ENCODE measurements around the gene DLG4.

Gene DLG4

DNA sequence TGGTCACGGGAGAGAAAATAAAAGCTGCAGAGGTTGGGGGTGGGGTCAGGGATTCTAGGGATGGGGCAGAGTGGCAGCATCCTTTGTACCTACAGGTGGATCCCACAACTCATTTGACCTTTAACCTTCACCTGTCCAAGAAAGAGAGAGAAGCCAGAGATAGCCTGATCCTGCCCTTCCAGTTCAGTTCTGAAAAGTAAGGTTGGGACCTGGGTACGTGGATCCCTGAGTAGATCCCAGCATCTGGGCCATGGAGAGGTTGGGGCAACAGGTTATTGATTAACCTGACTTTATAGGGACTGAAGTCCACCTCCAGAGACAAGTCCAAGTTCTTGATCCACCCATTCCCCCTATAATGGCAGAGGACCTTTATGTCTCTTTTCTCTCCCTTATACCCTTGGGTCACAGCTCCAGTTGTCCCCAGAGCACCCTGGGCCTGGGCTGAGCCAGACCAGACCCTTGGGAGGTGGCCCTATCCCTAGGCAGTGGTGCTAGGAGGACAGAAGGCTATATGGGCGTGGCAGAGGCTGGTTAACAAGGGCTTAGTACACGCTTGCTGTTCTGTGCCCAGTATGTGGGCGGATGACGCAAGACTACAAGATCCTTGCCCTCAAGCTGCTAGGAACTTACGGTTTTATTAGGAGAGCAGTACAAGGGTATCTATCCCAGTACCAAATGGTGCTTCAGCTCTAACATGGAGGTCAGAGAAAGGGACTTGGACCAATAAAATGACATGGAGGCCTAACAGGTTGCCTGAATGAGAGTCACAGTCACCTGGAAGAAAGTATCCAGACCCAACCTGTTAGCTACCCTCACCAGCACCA lies 39.3 kb upstream of the DLG4 start:
- Histone ChIP-seq H3K79me2 (ENCODE audit: insufficient read depth, low read length) (peaks cover 8% of the 10 kb centered on the region), H3K27me3 (ENCODE audit: insufficient read depth, low read length, poor library complexity) (no peaks in the 10 kb centered on the region), H3K9ac (ENCODE audit: low read depth, low read length) (no peak overlapping the region), H3K4me2 (ENCODE audit: insufficient read depth, low read length) (no peak overlapping the region), H2AFZ (ENCODE audit: low read depth, low read length) (no peak overlapping the region), H3K36me3 (ENCODE audit: insufficient read depth, low read length) (peaks cover 49% of the 10 kb centered on the region), H3K9me3 (ENCODE audit: insufficient read depth, low read length, severe bottlenecking) (no peaks in the 10 kb centered on the region), H4K20me1 (ENCODE audit: insufficient read depth, low read length) (no peaks in the 10 kb centered on the region), H3K27ac (ENCODE audit: low read length) (no peak overlapping the region), H3K4me3 (ENCODE audit: low read depth in 1 of 2, low read length in 2 of 2) (no peak overlapping the region), H3K4me1 (ENCODE audit: insufficient read depth, low read length) (peaks cover 10% of the 10 kb centered on the region)
- DNase-seq (no peak), ATAC-seq (ENCODE audit: insufficient read depth, low read depth) (no peak)
- TF ChIP-seq, protein P1, sequence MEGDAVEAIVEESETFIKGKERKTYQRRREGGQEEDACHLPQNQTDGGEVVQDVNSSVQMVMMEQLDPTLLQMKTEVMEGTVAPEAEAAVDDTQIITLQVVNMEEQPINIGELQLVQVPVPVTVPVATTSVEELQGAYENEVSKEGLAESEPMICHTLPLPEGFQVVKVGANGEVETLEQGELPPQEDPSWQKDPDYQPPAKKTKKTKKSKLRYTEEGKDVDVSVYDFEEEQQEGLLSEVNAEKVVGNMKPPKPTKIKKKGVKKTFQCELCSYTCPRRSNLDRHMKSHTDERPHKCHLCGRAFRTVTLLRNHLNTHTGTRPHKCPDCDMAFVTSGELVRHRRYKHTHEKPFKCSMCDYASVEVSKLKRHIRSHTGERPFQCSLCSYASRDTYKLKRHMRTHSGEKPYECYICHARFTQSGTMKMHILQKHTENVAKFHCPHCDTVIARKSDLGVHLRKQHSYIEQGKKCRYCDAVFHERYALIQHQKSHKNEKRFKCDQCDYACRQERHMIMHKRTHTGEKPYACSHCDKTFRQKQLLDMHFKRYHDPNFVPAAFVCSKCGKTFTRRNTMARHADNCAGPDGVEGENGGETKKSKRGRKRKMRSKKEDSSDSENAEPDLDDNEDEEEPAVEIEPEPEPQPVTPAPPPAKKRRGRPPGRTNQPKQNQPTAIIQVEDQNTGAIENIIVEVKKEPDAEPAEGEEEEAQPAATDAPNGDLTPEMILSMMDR (IDR thresholded peaks at IDR 0.05; ENCODE audit: borderline replicate concordance, extremely low read depth, low read length, poor library complexity, severe bottlenecking), result no peak
- no peak for TF ChIP-seq EZH2 (IDR thresholded peaks at IDR 0.05; ENCODE audit: borderline replicate concordance, low read depth, low read length, severe bottlenecking)

DNA sequence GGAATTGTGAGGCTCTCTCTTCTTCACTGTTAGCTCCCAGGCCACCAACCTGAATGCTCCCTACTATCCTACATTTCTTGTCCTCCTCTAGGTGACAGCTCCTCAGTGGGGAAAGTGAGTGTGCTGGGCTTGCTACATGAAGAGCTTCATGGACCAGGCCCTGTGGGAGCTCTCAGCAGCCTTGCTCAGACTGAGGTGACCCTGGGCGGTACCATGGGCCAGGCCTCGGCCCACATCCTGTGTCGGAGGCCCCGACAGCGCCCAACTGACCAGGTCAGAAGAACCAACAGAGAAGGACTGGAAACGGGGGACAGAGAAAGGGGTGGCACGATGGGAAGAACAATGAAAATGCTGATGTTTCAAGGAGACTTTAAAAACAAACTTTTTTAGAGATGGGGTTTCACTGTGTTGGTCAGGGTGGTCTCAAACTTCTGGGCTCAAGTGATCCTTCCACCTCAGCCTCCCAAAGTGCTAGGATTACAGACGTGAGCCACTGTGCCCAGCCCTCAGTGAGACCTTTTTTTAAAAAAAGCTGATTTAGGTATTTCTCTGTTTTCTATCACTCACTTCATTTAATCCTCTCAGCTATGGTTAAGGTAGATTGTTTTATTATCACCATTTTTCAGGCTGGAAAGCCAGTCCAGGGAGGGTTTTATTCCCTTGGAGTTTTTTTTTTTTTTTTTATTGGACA lies 37.3 kb upstream of the DLG4 start:
- Histone ChIP-seq H3K4me1 (ENCODE audit: insufficient read depth, low read length) (peaks cover 19% of the 10 kb centered on the region), H3K9me3 (ENCODE audit: insufficient read depth, low read length, severe bottlenecking) (no peaks in the 10 kb centered on the region), H3K79me2 (ENCODE audit: insufficient read depth, low read length) (peaks cover 23% of the 10 kb centered on the region), H3K4me3 (ENCODE audit: low read depth in 1 of 2, low read length in 2 of 2) (no peak overlapping the region), H3K36me3 (ENCODE audit: insufficient read depth, low read length) (peaks cover 56% of the 10 kb centered on the region), H3K9ac (ENCODE audit: low read depth, low read length) (no peak overlapping the region), H3K27ac (ENCODE audit: low read length) (no peak overlapping the region), H3K4me2 (ENCODE audit: insufficient read depth, low read length) (no peak overlapping the region), H2AFZ (ENCODE audit: low read depth, low read length) (no peak overlapping the region), H4K20me1 (ENCODE audit: insufficient read depth, low read length) (no peaks in the 10 kb centered on the region), H3K27me3 (ENCODE audit: insufficient read depth, low read length, poor library complexity) (no peaks in the 10 kb centered on the region)
- ATAC-seq (ENCODE audit: insufficient read depth, low read depth) (no peak), DNase-seq (no peak)
- no peak for TF ChIP-seq EZH2 (IDR thresholded peaks at IDR 0.05; ENCODE audit: borderline replicate concordance, low read depth, low read length, severe bottlenecking)
- TF ChIP-seq, protein P1 (IDR thresholded peaks at IDR 0.05; ENCODE audit: borderline replicate concordance, extremely low read depth, low read length, poor library complexity, severe bottlenecking), result no peak

DNA sequence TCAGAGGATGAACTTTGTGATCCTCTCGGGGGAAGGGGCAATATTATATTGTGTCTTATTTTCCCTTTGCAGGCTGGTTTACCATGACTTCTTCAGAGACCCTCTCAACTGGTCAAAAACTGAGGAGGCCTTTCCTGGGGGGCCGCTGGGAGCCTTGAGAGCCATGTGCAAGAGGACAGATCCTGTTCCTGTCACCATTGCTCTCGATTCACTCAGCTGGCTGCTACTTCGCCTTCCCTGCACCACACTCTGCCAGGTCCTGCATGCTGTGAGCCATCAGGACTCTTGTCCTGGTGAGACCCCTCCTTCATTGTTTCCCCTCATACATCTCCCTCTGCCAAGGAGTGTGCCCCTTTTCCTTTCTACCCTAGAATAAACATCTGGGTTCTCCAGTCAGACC lies 34.9 kb upstream of the DLG4 start:
- H3K36me3 ChIP-seq (ENCODE audit: insufficient read depth, low read length), result peaks cover 54% of the 10 kb centered on the region
- DNase-seq (no peak), ATAC-seq (ENCODE audit: insufficient read depth, low read depth) (no peak)
- H3K9me3 ChIP-seq (ENCODE audit: insufficient read depth, low read length, severe bottlenecking), result no peaks in the 10 kb centered on the region
- H3K27ac ChIP-seq (ENCODE audit: low read length), result no peak overlapping the region
- TF ChIP-seq, protein P1 (IDR thresholded peaks at IDR 0.05; ENCODE audit: borderline replicate concordance, extremely low read depth, low read length, poor library complexity, severe bottlenecking), result no peak
- no peak for TF ChIP-seq EZH2 (IDR thresholded peaks at IDR 0.05; ENCODE audit: borderline replicate concordance, low read depth, low read length, severe bottlenecking)
- peaks cover 46% of the 10 kb centered on the region for H3K79me2 ChIP-seq (ENCODE audit: insufficient read depth, low read length)
- peaks cover 32% of the 10 kb centered on the region for H3K4me1 ChIP-seq (ENCODE audit: insufficient read depth, low read length)
- no peak overlapping the region for H2AFZ ChIP-seq (ENCODE audit: low read depth, low read length)
- H3K4me3 ChIP-seq (ENCODE audit: low read depth in 1 of 2, low read length in 2 of 2), result no peak overlapping the region
- no peak overlapping the region; the same call in 1 of the 2 replicates for H3K4me2 ChIP-seq (ENCODE audit: insufficient read depth, low read length)
- peaks cover 14% of the 10 kb centered on the region for H4K20me1 ChIP-seq (ENCODE audit: insufficient read depth, low read length)
- no peak overlapping the region for H3K9ac ChIP-seq (ENCODE audit: low read depth, low read length)
- no peaks in the 10 kb centered on the region for H3K27me3 ChIP-seq (ENCODE audit: insufficient read depth, low read length, poor library complexity)
